HCT116 (cell line): ENCODE results near the gene SARNP. TPM values are rescaled to one million over a fixed set of nuclear protein-coding genes. Genes with fewer than 3 reads are reported as not detected.

Source experiments
- ATAC-seq: fragments of 200-7000 bp; cut with Tn5 transposase; 2 replicates; pipeline ENCODE4 v1.9.1; 2020; ENCODE audit warnings: mild to moderate bottlenecking, moderate library complexity
- BruUV-seq: library from RNA; stranded (reverse); fragments of 400-500 nt; replicated peaks from 2 replicates; lab custom pipeline; 2021; lab: Mats Ljungman, UMichigan
- CTCF ChIA-PET: fragments of 300-600 bp; sonication (Branson Sonifier 250); formaldehyde crosslinking; loops from one replicate; lab custom pipeline; 2021; ENCODE audit warnings: antibody characterized with exemption; lab: Charles Lee
- POLR2A ChIA-PET: fragments of 300-600, 350-600 bp; sonication (Branson Sonifier 250); formaldehyde crosslinking; loops from one replicate; lab custom pipeline; 2021; ENCODE audit warnings: antibody characterized with exemption; lab: Charles Lee
- RAD21 ChIA-PET, 2 experiments: fragments of 300-600 bp; sonication (Branson Sonifier 250); formaldehyde crosslinking; loops; one replicate each; lab custom pipeline; 2023; ENCODE audit warnings: low total read pairs in 2 of 2; ENCODE audit not compliant: uncharacterized antibody in 2 of 2, unreplicated experiment in 2 of 2, low non-redundant PET in 1 of 2; lab: Charles Lee
- DNase-seq: peaks from one replicate; pipeline ENCODE4 v3.0.0-alpha.2; 2010; ENCODE audit warnings: low read depth, low spot score
- H2AFZ ChIP-seq: fragments of 200-600 bp; shearing (Covaris generic), sonication (generic); 2 replicates; pipeline ENCODE4 v1.6.1; 2017; ENCODE audit warnings: low read depth, mixed run types, mixed read lengths, antibody characterized with exemption, low read length; ENCODE audit not compliant: poor library complexity, severe bottlenecking
- H3K27ac ChIP-seq: 2 replicates; pipeline ENCODE4 v1.5.1; 2012; ENCODE audit warnings: low read depth, low read length
- H3K27me3 ChIP-seq: fragments of 200-600 bp; sonication (generic); 2 replicates; pipeline ENCODE4 v1.6.1; 2016; ENCODE audit warnings: mixed run types, low read length, mixed read lengths; ENCODE audit not compliant: insufficient read depth
- H3K36me3 ChIP-seq, 2 experiments: fragments of 200-500 bp in 1 of 2; fragments of 200-600 bp in 1 of 2; sonication (Bioruptor generic) in 1 of 2; sonication (generic) in 1 of 2; 2 replicates each; pipeline versions ENCODE4 v1.5.1 to v1.6.1; 2014 to 2016; ENCODE audit warnings: low read length in 2 of 2, inconsistent platforms in 1 of 2, mixed read lengths in 1 of 2, mixed run types in 1 of 2; ENCODE audit not compliant: insufficient read depth in 2 of 2, control insufficient read depth in 1 of 2
- H3K4me1 ChIP-seq, 2 experiments: fragments of 200-600 bp in 1 of 2; sonication (generic) in 1 of 2; 2 replicates each; pipeline versions ENCODE4 v1.5.1 to v1.6.1; 2012 to 2017; ENCODE audit warnings: low read length in 2 of 2, inconsistent platforms in 1 of 2, mild to moderate bottlenecking in 1 of 2, mixed read lengths in 1 of 2, mixed run types in 1 of 2, moderate library complexity in 1 of 2; ENCODE audit not compliant: insufficient read depth in 2 of 2, control insufficient read depth in 1 of 2
- H3K4me2 ChIP-seq: fragments of 200-600 bp; sonication (generic); 2 replicates; pipeline ENCODE4 v1.6.1; 2017; ENCODE audit warnings: mixed run types, low read length, mixed read lengths
- H3K4me3 ChIP-seq, 2 experiments: fragments of 200-600 bp in 1 of 2; sonication (generic) in 1 of 2; replicated peaks in 1 of 2; 2 replicates each; pipeline ENCODE4 v1.5.1; 2011 to 2016; ENCODE audit warnings: low read length in 2 of 2, control low read depth in 1 of 2, low read depth in 1 of 2, mild to moderate bottlenecking in 1 of 2, mixed read lengths in 1 of 2, mixed run types in 1 of 2
- H3K79me2 ChIP-seq: fragments of 200-600 bp; sonication (generic); 2 replicates; pipeline ENCODE4 v1.6.1; 2017; ENCODE audit warnings: mild to moderate bottlenecking, mixed run types, low read length, moderate library complexity, mixed read lengths; ENCODE audit not compliant: insufficient read depth
- H3K9ac ChIP-seq: fragments of 200-600 bp; sonication (generic); 2 replicates; pipeline ENCODE4 v1.6.1; 2016; ENCODE audit warnings: low read length, mixed read lengths
- H3K9me2 ChIP-seq: fragments of 200-600 bp; sonication (generic), shearing (Covaris generic); 2 replicates; pipeline ENCODE4 v1.6.1; 2017; ENCODE audit warnings: mixed run types, mild to moderate bottlenecking, moderate library complexity; ENCODE audit not compliant: insufficient read depth
- H3K9me3 ChIP-seq, 2 experiments: fragments of 200-500 bp in 1 of 2; fragments of 200-600 bp in 1 of 2; sonication (Bioruptor generic) in 1 of 2; sonication (generic) in 1 of 2; 2 replicates each; pipeline ENCODE4 v1.6.1; 2014 to 2017; ENCODE audit warnings: low read length in 2 of 2, mixed read lengths in 2 of 2, inconsistent platforms in 1 of 2, low read depth in 1 of 2, mild to moderate bottlenecking in 1 of 2, mixed run types in 1 of 2, moderate library complexity in 1 of 2; ENCODE audit not compliant: control insufficient read depth in 1 of 2, insufficient read depth in 1 of 2
- H4K20me1 ChIP-seq: fragments of 200-600 bp; sonication (generic), shearing (Covaris generic); 2 replicates; pipeline ENCODE4 v1.6.1; 2017; ENCODE audit warnings: mixed run types, mild to moderate bottlenecking, moderate library complexity; ENCODE audit not compliant: insufficient read depth
- ATF3 ChIP-seq: IDR thresholded peaks from 2 replicates; pipeline ENCODE4 v1.6.1; 2012
- EGR1 ChIP-seq: IDR thresholded peaks from 2 replicates; pipeline ENCODE4 v1.6.1; 2012; ENCODE audit warnings: low read depth
- ELF1 ChIP-seq: IDR thresholded peaks from 2 replicates; pipeline ENCODE4 v1.6.1; 2012; ENCODE audit warnings: low read depth, borderline replicate concordance
- EZH2 ChIP-seq: fragments of 200-600 bp; sonication (generic); IDR thresholded peaks from 2 replicates; pipeline ENCODE4 v1.6.1; 2017; ENCODE audit warnings: antibody characterized with exemption, mixed run types
- EZH2phosphoT487 ChIP-seq: fragments of 200-600 bp; IDR thresholded peaks from 2 replicates; pipeline ENCODE4 v1.6.1; 2018; ENCODE audit warnings: antibody characterized with exemption, borderline replicate concordance
- FOSL1 ChIP-seq: IDR thresholded peaks from 2 replicates; pipeline ENCODE4 v1.6.1; 2012; ENCODE audit warnings: low read depth
- JUND ChIP-seq: IDR thresholded peaks from 2 replicates; pipeline ENCODE4 v1.6.1; 2012
- MAX ChIP-seq: IDR thresholded peaks from 2 replicates; pipeline ENCODE4 v1.6.1; 2012
- POLR2A ChIP-seq: IDR thresholded peaks from 2 replicates; pipeline ENCODE4 v1.7.0; 2011; ENCODE audit warnings: borderline replicate concordance; ENCODE audit not compliant: insufficient read depth, insufficient read length; ENCODE audit errors: extremely low read depth
- POLR2AphosphoS5 ChIP-seq: IDR thresholded peaks from 2 replicates; pipeline ENCODE4 v1.6.1; 2011; ENCODE audit warnings: mild to moderate bottlenecking, low read depth, low read length, moderate library complexity
- RAD21 ChIP-seq: IDR thresholded peaks from 2 replicates; pipeline ENCODE4 v1.6.1; 2012; ENCODE audit warnings: low read depth, mild to moderate bottlenecking
- REST ChIP-seq: IDR thresholded peaks from 2 replicates; pipeline ENCODE4 v1.6.1; 2012; ENCODE audit warnings: low read depth
- SP1 ChIP-seq: IDR thresholded peaks from 2 replicates; pipeline ENCODE4 v1.6.1; 2012; ENCODE audit warnings: low read depth
- SRF ChIP-seq: IDR thresholded peaks from 2 replicates; pipeline ENCODE4 v1.6.1; 2012; ENCODE audit warnings: low read depth
- TCF7L2 ChIP-seq: IDR thresholded peaks from 2 replicates; pipeline ENCODE4 v1.7.0; 2011; ENCODE audit warnings: borderline replicate concordance, inconsistent platforms; ENCODE audit not compliant: insufficient read depth, insufficient read length; ENCODE audit errors: extremely low read depth
- YY1 ChIP-seq: IDR thresholded peaks from 2 replicates; pipeline ENCODE4 v1.6.1; 2011; ENCODE audit warnings: low read length, low read depth, moderate library complexity, mild to moderate bottlenecking; ENCODE audit not compliant: insufficient replicate concordance; ENCODE audit errors: extremely low read depth
- ZBTB33 ChIP-seq: IDR thresholded peaks from 2 replicates; pipeline ENCODE4 v1.6.1; 2011; ENCODE audit warnings: mild to moderate bottlenecking, low read length, moderate library complexity; ENCODE audit not compliant: insufficient replicate concordance; ENCODE audit errors: extremely low read depth
- ZFX ChIP-seq: fragments of 450-650 bp; IDR thresholded peaks from 2 replicates; pipeline ENCODE4 v1.6.1; 2017
- ZNF274 ChIP-seq: fragments of 200-500 bp; sonication (Bioruptor generic); IDR thresholded peaks from 2 replicates; pipeline ENCODE4 v1.6.1; 2014; ENCODE audit warnings: mild to moderate bottlenecking, low read depth, low read length, inconsistent platforms
- intact Hi-C: fragments of 100-400 bp; cut with micrococcal nuclease; formaldehyde crosslinking; loops from 2 replicates; pipeline ENCODE4 v1.10.0; 2022
- total RNA-seq: library from RNA; stranded (reverse); gene quantifications from one replicate; pipeline ENCODE4 v1.2.1, GENCODE V29; 2021; ENCODE audit not compliant: unreplicated experiment

SARNP gene
- total RNA-seq, 1 experiment from 2014 or later, result 82.4 TPM

- H2AFZ ChIP-seq, result no peak overlapping the region
- no peaks in the 10 kb centered on the region for H4K20me1 ChIP-seq
- no peak for ATAC-seq
- RAD21 ChIA-PET, result no interaction called here
- no peaks in the 10 kb centered on the region for H3K27me3 ChIP-seq
- CTCF ChIA-PET, result interaction anchor here (0.6 to 0.8 kb wide), 2 partner anchors 20 to 183 kb away, joined by 3 read pairs; no protein-coding TSS in a partner anchor
- TF ChIP-seq EGR1, result no peak
- TF ChIP-seq FOSL1, result no peak
- TF ChIP-seq JUND, result no peak
- no peak for TF ChIP-seq ZNF274
- TF ChIP-seq RAD21, result no peak
- TF ChIP-seq ZFX, result no peak
- no peak for TF ChIP-seq TCF7L2
- TF ChIP-seq YY1, result no peak
- TF ChIP-seq EZH2, result no peak
- TF ChIP-seq MAX, result no peak
- no peak for TF ChIP-seq POLR2AphosphoS5
- no peak for TF ChIP-seq SRF
- TF ChIP-seq SP1, result no peak
- no peak for TF ChIP-seq POLR2A
- no peak for TF ChIP-seq REST
- no peak for TF ChIP-seq ATF3
- TF ChIP-seq ELF1, result no peak
- TF ChIP-seq ZBTB33, result no peak
- no peak for TF ChIP-seq EZH2phosphoT487
- intact Hi-C loops, result no loop called here
- H3K27ac ChIP-seq, result no peak overlapping the region
- no peaks in the 10 kb centered on the region for H3K9me2 ChIP-seq
- H3K36me3 ChIP-seq, result peaks cover 37 to 51% of the 10 kb centered on the region in 2 experiments
- peaks cover 2% of the 10 kb centered on the region; the same call in 1 of the 2 replicates for H3K79me2 ChIP-seq
- no peak overlapping the region for H3K4me3 ChIP-seq
- BruUV-seq, result no TSS peak
- POLR2A ChIA-PET, result no interaction called here
- no peak overlapping the region for H3K9ac ChIP-seq
- DNase-seq, result no peak
- H3K9me3 ChIP-seq, result no peaks in the 10 kb centered on the region
- H3K4me1 ChIP-seq, result no peaks in the 10 kb centered on the region
- H3K4me2 ChIP-seq, result no peak overlapping the region
Measured at GRCh38 chr12:55757701-55758100, 59.8 kb downstream of the SARNP start.
